Uterus (tissue), 2 donors: Measurements from ENCODE around the gene TMEM97.

Experiments used
- POLR2A ChIP-seq, 2 donors: fragments of 450-650 bp; IDR thresholded peaks; one replicate each; pipeline ENCODE4 v1.6.1; 2016; ENCODE audit warnings: antibody characterized with exemption in 2 of 2, mild to moderate bottlenecking in 1 of 2, moderate library complexity in 1 of 2
- TF ChIP-seq, protein P1 (sequence below), 4 experiments: fragments of 200-600 bp in 2 of 4; fragments of 450-650 bp in 2 of 4; sonication (generic) in 2 of 4; IDR thresholded peaks; one replicate each; pipeline ENCODE4 v1.5.1; 2016 to 2019; ENCODE audit warnings: antibody characterized with exemption in 4 of 4, mild to moderate bottlenecking in 2 of 4, moderate library complexity in 1 of 4

DNA sequence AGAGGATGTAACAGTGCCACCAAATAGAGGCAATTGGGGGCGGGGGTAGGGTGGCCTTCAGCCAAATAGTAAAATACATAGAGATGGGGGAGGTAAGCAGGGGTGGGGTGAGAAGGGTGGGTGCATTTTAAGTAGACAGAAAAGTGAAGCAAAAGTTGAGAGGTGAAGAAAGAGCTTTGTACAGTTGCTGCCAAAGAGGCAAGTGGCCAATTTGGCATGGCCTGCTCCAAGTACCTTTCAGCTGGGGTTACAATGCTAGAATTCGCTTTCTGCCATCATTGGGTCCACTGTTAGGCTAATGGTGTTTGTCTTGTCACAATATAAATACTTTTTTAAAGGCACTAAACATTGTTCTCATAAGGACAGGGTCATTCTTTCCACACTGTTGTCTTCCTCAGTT is 5.2 kb upstream of the TMEM97 start:
- TF ChIP-seq, protein P1, sequence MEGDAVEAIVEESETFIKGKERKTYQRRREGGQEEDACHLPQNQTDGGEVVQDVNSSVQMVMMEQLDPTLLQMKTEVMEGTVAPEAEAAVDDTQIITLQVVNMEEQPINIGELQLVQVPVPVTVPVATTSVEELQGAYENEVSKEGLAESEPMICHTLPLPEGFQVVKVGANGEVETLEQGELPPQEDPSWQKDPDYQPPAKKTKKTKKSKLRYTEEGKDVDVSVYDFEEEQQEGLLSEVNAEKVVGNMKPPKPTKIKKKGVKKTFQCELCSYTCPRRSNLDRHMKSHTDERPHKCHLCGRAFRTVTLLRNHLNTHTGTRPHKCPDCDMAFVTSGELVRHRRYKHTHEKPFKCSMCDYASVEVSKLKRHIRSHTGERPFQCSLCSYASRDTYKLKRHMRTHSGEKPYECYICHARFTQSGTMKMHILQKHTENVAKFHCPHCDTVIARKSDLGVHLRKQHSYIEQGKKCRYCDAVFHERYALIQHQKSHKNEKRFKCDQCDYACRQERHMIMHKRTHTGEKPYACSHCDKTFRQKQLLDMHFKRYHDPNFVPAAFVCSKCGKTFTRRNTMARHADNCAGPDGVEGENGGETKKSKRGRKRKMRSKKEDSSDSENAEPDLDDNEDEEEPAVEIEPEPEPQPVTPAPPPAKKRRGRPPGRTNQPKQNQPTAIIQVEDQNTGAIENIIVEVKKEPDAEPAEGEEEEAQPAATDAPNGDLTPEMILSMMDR (IDR thresholded peaks at IDR 0.05): no peak
- TF ChIP-seq POLR2A (IDR thresholded peaks at IDR 0.05): no peak
